ENCODE results near the gene LMO1. TPM values are rescaled to one million over a fixed set of nuclear protein-coding genes. Genes with fewer than 3 reads are reported as not detected.

LMO1 gene
- polyA plus RNA-seq, 1 of the 3 experiments (the other 2 are of a cell fraction) = 0.12 TPM

- Histone ChIP-seq H3K36me3 (replicated peaks in 1 of 2; ENCODE audit: control insufficient read depth in 1 of 2, insufficient read depth in 2 of 2, low read length in 1 of 2) (no peaks in the 10 kb centered on the region), H3K9me3 (no peaks in the 10 kb centered on the region), H3F3A (replicated peaks; ENCODE audit: insufficient read depth) (peaks cover 3% of the 10 kb centered on the region), H4K20me1 (ENCODE audit: insufficient read depth) (no peaks in the 10 kb centered on the region), H3K79me2 (ENCODE audit: insufficient read depth) (no peaks in the 10 kb centered on the region), H3K9ac (no peak overlapping the region), H3K4me1 (ENCODE audit: control insufficient read depth in 1 of 2, insufficient read depth in 2 of 2, low read depth in 1 of 2, low read length in 1 of 2) (peaks cover 5 to 78% of the 10 kb centered on the region in 2 experiments; a peak in 2 of 4 replicates), H3K4me2 (peak overlapping the region; percentile 90), H3K4me3 (ENCODE audit: low read depth in 2 of 2, low read length in 1 of 2) (peak overlapping the region; percentile 54 to 59; a peak in 3 of 4 replicates), H3K9me2 (no peaks in the 10 kb centered on the region), H3K27ac (ENCODE audit: low read depth in 2 of 2, low read length in 1 of 2) (peak overlapping the region in 1 of 2 experiments; percentile 97; a peak in 2 of 4 replicates), H3K27me3 (ENCODE audit: insufficient read depth) (peaks cover 38% of the 10 kb centered on the region), H2AFZ (ENCODE audit: low read depth) (no peak overlapping the region)
- WGBS (ENCODE audit: low lambda C conversion rate) = 80% methylated on average over 7 of the region's 12 CpGs
- TF ChIP-seq RCOR1 (IDR thresholded peaks at IDR 0.05; ENCODE audit: low read length) (no peak), RAD21 (IDR thresholded peaks at IDR 0.05; ENCODE audit: low read length) (no peak), RFX5 (IDR thresholded peaks at IDR 0.05; ENCODE audit: low read length) (no peak), EZH2phosphoT487 (IDR thresholded peaks at IDR 0.05; ENCODE audit: borderline replicate concordance, low read depth) (no peak)
- DNase-seq = peak; percentile 56
- ChIA-PET CTCF (interaction anchor here (1.4 to 29.7 kb wide), 18 partner anchors 9 to 305 kb away, joined by 3 to 604 read pairs (median 15); no protein-coding TSS in a partner anchor), POLR2A (interaction anchor here (0.9 to 3.8 kb wide), 5 partner anchors 19 to 69 kb away, joined by 3 to 62 read pairs (median 19); no protein-coding TSS in a partner anchor)
Measured at GRCh38 chr11:8261921-8262551, 1.6 kb downstream of the LMO1 start.

- H3K36me3 ChIP-seq (replicated peaks in 1 of 2; ENCODE audit: control insufficient read depth in 1 of 2, insufficient read depth in 2 of 2, low read length in 1 of 2) = no peaks in the 10 kb centered on the region
- no peaks in the 10 kb centered on the region for H3K9me3 ChIP-seq
- TF ChIP-seq POLR2AphosphoS5 (IDR thresholded peaks at IDR 0.05; ENCODE audit: low read depth, low read length) (no peak), RXRA (IDR thresholded peaks at IDR 0.05; ENCODE audit: borderline replicate concordance, low read depth) (no peak), CHD2 (IDR thresholded peaks at IDR 0.05; ENCODE audit: low read length, partially characterized antibody) (no peak), FOSL2 (IDR thresholded peaks at IDR 0.05; ENCODE audit: borderline replicate concordance, low read depth) (no peak), FOXJ3 (CRISPR knock-in tag; IDR thresholded peaks at IDR 0.05) (no peak), SIN3A (IDR thresholded peaks at IDR 0.05; ENCODE audit: borderline replicate concordance, low read depth, low read length) (no peak), YY1 (IDR thresholded peaks at IDR 0.05; ENCODE audit: low read depth) (no peak), GABPA (IDR thresholded peaks at IDR 0.05; ENCODE audit: low read depth) (no peak), TCF12 (IDR thresholded peaks at IDR 0.05) (no peak)
- peaks cover 5 to 78% of the 10 kb centered on the region in 2 experiments; a peak in 2 of 4 replicates for H3K4me1 ChIP-seq (ENCODE audit: control insufficient read depth in 1 of 2, insufficient read depth in 2 of 2, low read depth in 1 of 2, low read length in 1 of 2)
- H3K79me2 ChIP-seq (ENCODE audit: insufficient read depth) = no peaks in the 10 kb centered on the region
- H3K4me2 ChIP-seq = no peak overlapping the region
- ChIA-PET CTCF (interaction anchor here (1.4 to 29.7 kb wide), 7 partner anchors 16 to 305 kb away, joined by 3 to 604 read pairs (median 6); no protein-coding TSS in a partner anchor), POLR2A (interaction anchor here (3.5 to 3.8 kb wide), 2 partner anchors 19 to 28 kb away, joined by 25 to 62 read pairs; no protein-coding TSS in a partner anchor)
- no peaks in the 10 kb centered on the region for H3K9me2 ChIP-seq
- peaks cover 3% of the 10 kb centered on the region for H3F3A ChIP-seq (replicated peaks; ENCODE audit: insufficient read depth)
- H3K9ac ChIP-seq = no peak overlapping the region
- no peak overlapping the region; a peak in 1 of 4 replicates for H3K4me3 ChIP-seq (ENCODE audit: low read depth in 2 of 2, low read length in 1 of 2)
- H3K27ac ChIP-seq (ENCODE audit: low read depth in 2 of 2, low read length in 1 of 2) = peak overlapping the region in 1 of 2 experiments; percentile 97; a peak in 2 of 4 replicates
- no peak for DNase-seq
- peaks cover 35% of the 10 kb centered on the region for H3K27me3 ChIP-seq (ENCODE audit: insufficient read depth)
- H2AFZ ChIP-seq (ENCODE audit: low read depth) = no peak overlapping the region
- H4K20me1 ChIP-seq (ENCODE audit: insufficient read depth) = no peaks in the 10 kb centered on the region
- 88% methylated on average over 2 of the region's 2 CpGs for WGBS (ENCODE audit: low lambda C conversion rate)
Measured at GRCh38 chr11:8261291-8261690, 2.4 kb downstream of the LMO1 start.
